Measurements from ENCODE around the gene ADCY2. TPM values are rescaled to one million over a fixed set of nuclear protein-coding genes. Genes with fewer than 3 reads are reported as not detected.

The ADCY2 gene
- total and polyA plus RNA-seq, 2 of the 13 experiments (the other 11 are each of a cell fraction or from before 2014, with no cell fraction given): not detected

GRCh38 chr5:7683753-7684152 is 287.8 kb downstream of the ADCY2 start:
- Histone ChIP-seq H2AFZ (ENCODE audit: low read length) (no peak overlapping the region), H4K20me1 (ENCODE audit: insufficient read depth, low read length) (no peaks in the 10 kb centered on the region), H3K4me2 (ENCODE audit: low read depth, low read length) (no peak overlapping the region), H3K4me3 (replicated peaks in 1 of 3; ENCODE audit: insufficient read depth in 1 of 3, low read depth in 2 of 3, low read length in 3 of 3) (no peak overlapping the region), H3K79me2 (ENCODE audit: insufficient read depth, low read length) (no peaks in the 10 kb centered on the region), H3K4me1 (ENCODE audit: insufficient read depth, low read length) (no peaks in the 10 kb centered on the region), H3K9ac (ENCODE audit: insufficient read depth, low read depth, low read length) (no peak overlapping the region), H3K9me3 (ENCODE audit: low read length) (no peaks in the 10 kb centered on the region), H3K27me3 (ENCODE audit: control insufficient read depth in 1 of 2, insufficient read depth in 2 of 2, low read length in 2 of 2) (no peaks in the 10 kb centered on the region), H3K27ac (ENCODE audit: extremely low read length, insufficient read depth, low read length) (no peak overlapping the region), H3K36me3 (replicated peaks in 1 of 2; ENCODE audit: control insufficient read depth in 1 of 2, insufficient read depth in 2 of 2, low read length in 2 of 2) (no peaks in the 10 kb centered on the region)
- CTCF ChIA-PET (ENCODE audit: low intra/inter-chr PET ratio, low total read pairs): no interaction called here
- in situ Hi-C loops (cut with HindIII; ENCODE audit: extremely low pct_ligation_motif_present, low pct_unique_long_range_greater_than_20kb) (no loop called here), intact Hi-C loops (cut with micrococcal nuclease; ENCODE audit: unreplicated experiment) (no loop called here)
- POLR2A ChIA-PET: no interaction called here
- BruUV-seq (replicated peaks): no TSS peak
- ATAC-seq (no peak), FAIRE-seq (no peak), DNase-seq (ENCODE audit: low spot score) (no peak)
- TF ChIP-seq ZFP62 (CRISPR knock-in tag; IDR thresholded peaks at IDR 0.05) (no peak), ZSCAN5A (CRISPR knock-in tag; IDR thresholded peaks at IDR 0.05; ENCODE audit: borderline replicate concordance) (no peak), ZNF121 (CRISPR knock-in tag; IDR thresholded peaks at IDR 0.05) (no peak), YY1 (IDR thresholded peaks at IDR 0.05; ENCODE audit: insufficient read depth, insufficient replicate concordance, low read depth, low read length) (no peak), REL (CRISPR knock-in tag; conservative IDR thresholded peaks at IDR 0.05) (no peak)
- 18% methylated on average over 3 of the region's 3 CpGs for WGBS (ENCODE audit: low lambda C conversion rate)

DNA sequence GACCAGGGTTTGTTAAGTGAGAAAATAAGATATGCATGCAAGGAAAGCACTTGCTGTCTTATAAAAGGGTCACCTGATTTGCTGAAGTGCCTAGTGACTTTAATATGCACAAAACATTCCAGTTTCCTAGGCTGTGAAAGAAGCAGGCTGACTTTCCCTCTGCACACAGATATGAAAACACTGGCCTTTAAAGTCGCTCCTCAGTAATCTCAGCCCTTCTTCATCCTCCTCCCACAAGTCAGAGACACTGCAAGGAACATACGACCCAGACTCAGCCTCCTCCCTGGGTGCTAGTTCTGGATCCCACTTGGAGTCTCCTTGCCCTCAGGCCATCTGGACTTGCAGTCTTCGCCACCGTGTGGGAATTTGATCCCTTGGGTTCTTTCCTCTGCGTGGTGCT is 288.9 kb downstream of the ADCY2 start:
- no TSS peak for BruUV-seq (replicated peaks)
- ChIA-PET POLR2A (no interaction called here), CTCF (ENCODE audit: low intra/inter-chr PET ratio, low total read pairs) (no interaction called here)
- DNase-seq (ENCODE audit: low spot score) (no peak), ATAC-seq (no peak), FAIRE-seq (no peak)
- Histone ChIP-seq H3K4me2 (ENCODE audit: low read depth, low read length) (no peak overlapping the region), H3K79me2 (ENCODE audit: insufficient read depth, low read length) (no peaks in the 10 kb centered on the region), H3K4me1 (ENCODE audit: insufficient read depth, low read length) (no peaks in the 10 kb centered on the region), H3K9me3 (ENCODE audit: low read length) (no peaks in the 10 kb centered on the region), H3K36me3 (replicated peaks in 1 of 2; ENCODE audit: control insufficient read depth in 1 of 2, insufficient read depth in 2 of 2, low read length in 2 of 2) (no peaks in the 10 kb centered on the region), H3K9ac (ENCODE audit: insufficient read depth, low read depth, low read length) (no peak overlapping the region), H3K27ac (ENCODE audit: extremely low read length, insufficient read depth, low read length) (no peak overlapping the region), H2AFZ (ENCODE audit: low read length) (no peak overlapping the region), H3K27me3 (ENCODE audit: control insufficient read depth in 1 of 2, insufficient read depth in 2 of 2, low read length in 2 of 2) (no peaks in the 10 kb centered on the region), H3K4me3 (replicated peaks in 1 of 3; ENCODE audit: insufficient read depth in 1 of 3, low read depth in 2 of 3, low read length in 3 of 3) (no peak overlapping the region), H4K20me1 (ENCODE audit: insufficient read depth, low read length) (no peaks in the 10 kb centered on the region)
- intact Hi-C loops (cut with micrococcal nuclease; ENCODE audit: unreplicated experiment) (no loop called here), in situ Hi-C loops (cut with HindIII; ENCODE audit: extremely low pct_ligation_motif_present, low pct_unique_long_range_greater_than_20kb) (no loop called here)
- WGBS (ENCODE audit: low lambda C conversion rate): 0% methylated on average over 1 of the region's 5 CpGs
- TF ChIP-seq TCF7L2 (IDR thresholded peaks at IDR 0.05; ENCODE audit: low read depth, low read length) (no peak), ZNF207 (IDR thresholded peaks at IDR 0.05; ENCODE audit: borderline replicate concordance) (no peak), RFXAP (CRISPR knock-in tag; IDR thresholded peaks at IDR 0.05; ENCODE audit: borderline replicate concordance) (no peak), ZNF878 (CRISPR knock-in tag; IDR thresholded peaks at IDR 0.05) (no peak), PLRG1 (conservative IDR thresholded peaks at IDR 0.05) (no peak), ARID2 (CRISPR knock-in tag; IDR thresholded peaks at IDR 0.05; ENCODE audit: borderline replicate concordance) (no peak), RBM22 (optimal IDR thresholded peaks at IDR 0.05; ENCODE audit: low read length) (no peak), GABPA (IDR thresholded peaks at IDR 0.05; ENCODE audit: low read depth, low read length) (no peak), GABPA (CRISPR knock-in tag; IDR thresholded peaks at IDR 0.05; ENCODE audit: low read depth) (no peak)
- TF ChIP-seq, protein P1, sequence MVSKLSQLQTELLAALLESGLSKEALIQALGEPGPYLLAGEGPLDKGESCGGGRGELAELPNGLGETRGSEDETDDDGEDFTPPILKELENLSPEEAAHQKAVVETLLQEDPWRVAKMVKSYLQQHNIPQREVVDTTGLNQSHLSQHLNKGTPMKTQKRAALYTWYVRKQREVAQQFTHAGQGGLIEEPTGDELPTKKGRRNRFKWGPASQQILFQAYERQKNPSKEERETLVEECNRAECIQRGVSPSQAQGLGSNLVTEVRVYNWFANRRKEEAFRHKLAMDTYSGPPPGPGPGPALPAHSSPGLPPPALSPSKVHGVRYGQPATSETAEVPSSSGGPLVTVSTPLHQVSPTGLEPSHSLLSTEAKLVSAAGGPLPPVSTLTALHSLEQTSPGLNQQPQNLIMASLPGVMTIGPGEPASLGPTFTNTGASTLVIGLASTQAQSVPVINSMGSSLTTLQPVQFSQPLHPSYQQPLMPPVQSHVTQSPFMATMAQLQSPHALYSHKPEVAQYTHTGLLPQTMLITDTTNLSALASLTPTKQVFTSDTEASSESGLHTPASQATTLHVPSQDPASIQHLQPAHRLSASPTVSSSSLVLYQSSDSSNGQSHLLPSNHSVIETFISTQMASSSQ (IDR thresholded peaks at IDR 0.05; ENCODE audit: low read depth): no peak
- TF ChIP-seq, protein P1 (CRISPR knock-in tag; IDR thresholded peaks at IDR 0.05; ENCODE audit: borderline replicate concordance): no peak
